COR-L47 (cell line): ENCODE data around the gene SMIM3.
A peak's percentile ranks its signal among the peaks of the same experiment; 100 is the strongest.
"Not testable (repeated sequence)": the region's sequence is repeated elsewhere in the genome, so short reads cannot be mapped to it uniquely, and the experiment has no call there.

Experiments used
- DNase-seq: peaks from one replicate; lab custom pipeline; 2025; lab: John Stamatoyannopoulos, UW

SMIM3 gene

DNA sequence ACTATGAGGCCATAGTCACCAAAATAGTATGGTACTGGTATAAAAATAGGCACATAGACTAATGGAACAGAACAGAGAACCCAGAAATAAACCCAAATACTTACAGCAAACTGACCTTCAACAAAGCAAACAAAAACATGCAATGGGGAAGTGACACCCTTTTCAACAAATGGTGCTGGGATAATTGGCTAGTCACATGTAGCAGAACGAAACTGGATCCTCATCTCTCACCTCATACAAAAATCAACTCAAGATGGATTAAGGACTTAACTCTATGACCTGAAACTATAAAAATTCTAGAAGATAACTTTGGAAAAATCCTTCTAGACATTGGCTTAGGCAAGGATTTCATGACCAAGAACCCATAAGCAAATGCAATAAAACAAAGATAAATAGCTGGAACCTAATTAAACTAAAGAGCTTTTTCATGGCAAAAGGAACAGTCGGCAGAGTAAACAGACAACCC lies 14.9 kb downstream of the SMIM3 start:
- not testable (repeated sequence) for DNase-seq

- no peak for DNase-seq
These were observed 16.4 kb downstream of the SMIM3 start for GRCh38 chr5:150794927-150795326.

DNA sequence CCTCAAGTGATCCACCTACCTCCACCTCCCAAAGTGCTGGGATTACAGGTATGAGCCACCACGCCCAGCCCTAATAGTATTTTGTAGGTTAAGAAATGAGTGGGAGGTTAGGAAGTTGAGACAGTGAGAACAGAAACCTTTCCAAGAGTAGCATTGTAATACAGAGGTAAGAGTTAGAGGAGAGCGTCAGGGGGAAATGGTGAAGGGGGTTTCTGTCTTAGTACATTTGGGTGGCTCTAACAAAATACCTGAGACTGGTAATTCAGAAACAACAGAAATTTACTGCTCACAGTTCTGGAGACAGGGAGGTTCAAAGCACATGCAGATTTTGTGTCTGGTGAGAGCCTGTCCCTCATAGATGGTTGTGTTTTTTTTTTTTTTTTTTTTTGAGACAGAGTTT lies 18.8 kb downstream of the SMIM3 start:
- no peak for DNase-seq

GRCh38 chr5:150801117-150801927 lies 22.8 kb downstream of the SMIM3 start:
- peak; percentile 15 for DNase-seq

DNA sequence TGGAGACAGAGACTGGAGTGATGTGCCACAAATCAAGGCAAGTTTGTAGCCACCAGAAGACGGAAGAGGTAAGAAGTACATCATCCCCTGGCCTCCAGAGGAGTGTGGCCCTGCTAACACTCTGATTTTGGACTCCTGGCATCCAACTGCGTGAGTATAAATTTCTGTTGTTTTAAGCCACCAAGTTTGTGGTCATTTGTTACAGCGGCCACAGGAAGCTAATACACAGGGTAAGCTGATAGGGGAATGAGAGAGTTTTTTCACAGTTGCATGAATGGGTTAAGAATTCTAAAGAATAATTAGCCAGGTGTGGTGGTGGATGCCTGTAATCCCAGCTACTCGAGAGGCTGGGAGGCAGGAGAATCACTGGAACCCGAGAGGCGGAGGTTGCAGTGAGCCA lies 25.8 kb downstream of the SMIM3 start:
- no peak for DNase-seq

DNA sequence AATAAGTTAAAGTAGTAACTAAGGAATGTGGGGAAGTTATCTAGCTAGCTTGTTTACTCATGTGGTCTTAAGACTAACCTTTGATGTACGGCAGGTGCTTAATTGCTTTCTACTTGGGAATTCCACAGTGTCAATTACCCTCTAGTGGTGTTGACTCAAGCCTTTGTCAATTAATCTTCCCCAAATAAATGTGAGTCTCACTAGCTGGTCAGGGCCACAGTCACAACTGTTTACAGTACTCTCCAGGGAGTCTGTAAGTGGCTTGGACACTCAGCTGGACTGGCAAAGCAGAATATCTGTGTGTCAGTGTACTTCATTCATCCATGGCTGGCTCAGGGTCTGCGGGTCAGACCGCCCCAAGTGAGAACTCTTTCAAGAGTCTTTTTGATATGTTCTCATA lies 30.8 kb downstream of the SMIM3 start:
- DNase-seq, result peak; percentile 39

DNA sequence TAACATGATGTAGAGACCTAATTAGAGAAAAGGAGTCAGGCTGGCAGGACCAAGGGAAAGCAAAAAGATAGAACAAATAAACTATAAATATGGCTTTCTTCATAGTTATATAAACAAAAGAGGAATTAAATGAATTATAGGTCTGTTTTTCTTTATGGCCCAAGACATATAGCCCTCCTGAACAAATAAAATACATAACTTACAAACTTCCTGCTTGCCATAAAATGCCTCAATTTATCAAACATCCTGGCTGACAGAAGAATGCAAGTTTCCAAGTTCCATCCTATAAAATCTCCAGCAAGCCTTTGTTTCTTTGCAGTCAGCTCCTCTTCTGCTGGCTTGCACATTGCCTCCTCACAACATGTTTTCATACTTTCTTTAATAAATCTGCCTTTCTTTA lies 36.5 kb downstream of the SMIM3 start:
- no peak for DNase-seq

DNA sequence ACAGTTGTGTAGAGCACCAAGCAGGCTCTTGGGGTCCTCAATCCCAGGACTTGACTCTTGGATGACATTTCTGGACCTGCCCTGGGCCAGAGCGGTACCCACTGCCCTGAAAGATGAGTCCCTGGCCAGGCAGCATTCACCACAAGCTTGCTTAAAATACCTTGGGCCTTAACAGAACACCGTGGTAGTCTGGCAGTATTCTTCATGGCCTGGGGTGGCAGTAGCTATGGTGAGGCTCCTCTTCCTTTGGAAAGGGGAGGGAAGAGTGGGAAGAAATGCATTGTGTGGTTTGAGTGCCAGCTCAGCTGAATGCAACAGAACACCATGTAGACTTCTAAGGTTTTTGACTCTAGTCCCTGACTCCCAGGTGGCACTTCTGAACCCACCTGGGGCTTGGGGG lies 38.4 kb downstream of the SMIM3 start:
- DNase-seq, result no peak

GRCh38 chr5:150829744-150830143 lies 51.2 kb downstream of the SMIM3 start:
- no peak for DNase-seq

DNA sequence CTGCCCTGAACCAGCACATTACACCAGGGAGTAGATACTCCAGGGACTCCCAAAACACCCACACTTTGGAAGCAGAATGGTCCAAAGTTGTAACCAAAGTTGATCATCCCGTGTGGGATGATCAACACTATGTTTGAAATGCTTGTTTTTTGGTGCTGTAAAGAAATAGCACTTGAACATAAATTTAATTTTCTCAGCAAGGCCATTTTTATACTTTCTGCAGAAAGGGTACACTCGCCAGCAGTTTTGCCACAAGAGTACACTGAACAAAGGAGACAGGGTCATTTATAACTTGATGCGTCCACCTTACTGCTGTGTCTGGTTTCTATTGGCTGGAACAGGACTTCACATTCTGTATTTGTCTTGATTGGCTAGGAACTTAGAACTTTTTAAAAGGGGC lies 53.3 kb downstream of the SMIM3 start:
- DNase-seq, result not testable (repeated sequence)

- DNase-seq, result no peak
These were observed 57.5 kb downstream of the SMIM3 start for GRCh38 chr5:150836064-150836463.

GRCh38 chr5:150836703-150837102 lies 58.1 kb downstream of the SMIM3 start:
- no peak for DNase-seq

- DNase-seq, result not testable (repeated sequence)
These were observed 66.8 kb downstream of the SMIM3 start for GRCh38 chr5:150845185-150845859.

DNA sequence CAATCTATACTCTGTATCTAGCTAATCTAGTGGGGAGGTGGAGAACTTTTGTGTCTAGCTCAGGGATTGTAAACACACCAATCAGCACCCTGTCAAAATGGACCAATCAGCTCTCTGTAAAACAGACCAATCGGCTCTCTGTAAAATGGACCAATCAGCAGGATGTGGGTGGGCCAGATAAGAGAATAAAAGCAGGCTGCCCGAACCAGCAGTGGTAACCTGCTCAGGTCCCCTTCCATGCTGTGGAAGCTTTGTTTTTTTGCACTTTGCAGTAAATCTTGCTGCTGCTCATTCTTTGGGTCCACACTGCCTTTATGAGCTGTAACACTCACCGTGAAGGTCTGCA lies 67.7 kb downstream of the SMIM3 start, which contains the start of gene IRGM:
TSS of gene IRGM (plus strand) at position 214 of the 346 bp plus-strand sequence. CDS start 1,603 bp downstream, outside the sequence.
- DNase-seq, result not testable (repeated sequence)
